ENCODE data around the gene TGFBR3.

- TF ChIP-seq POLR2A (IDR thresholded peaks at IDR 0.05; ENCODE audit: low read length) (no peak), GATA1 (IDR thresholded peaks at IDR 0.05; ENCODE audit: low read depth, low read length) (no peak)
Observed at GRCh38 chr1:91674107-91674506, 211.8 kb downstream of the TGFBR3 start.

All from erythroblast (primary cell).